ENCODE results near the gene AGPAT3.

AGPAT3 gene

DNA sequence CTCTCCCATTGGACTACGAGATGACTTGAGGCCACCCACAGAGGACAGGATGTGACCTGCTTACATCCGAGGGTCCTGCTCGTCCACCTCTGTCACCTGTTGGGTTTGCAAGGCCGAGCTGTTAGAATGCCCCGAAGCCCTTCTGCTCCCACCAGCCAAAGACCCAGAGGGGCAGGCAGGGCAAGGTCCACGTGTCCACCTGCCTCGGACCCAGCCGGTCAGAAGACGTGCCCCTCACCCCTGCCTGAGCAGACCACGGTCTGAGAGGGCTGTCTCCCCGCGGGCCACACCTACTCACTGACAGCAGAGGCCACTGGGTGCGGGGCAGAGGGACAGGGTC is 116.8 kb downstream of the AGPAT3 start:
- DNase-seq (ENCODE audit: low spot score), result no peak
- TF ChIP-seq, protein P1, sequence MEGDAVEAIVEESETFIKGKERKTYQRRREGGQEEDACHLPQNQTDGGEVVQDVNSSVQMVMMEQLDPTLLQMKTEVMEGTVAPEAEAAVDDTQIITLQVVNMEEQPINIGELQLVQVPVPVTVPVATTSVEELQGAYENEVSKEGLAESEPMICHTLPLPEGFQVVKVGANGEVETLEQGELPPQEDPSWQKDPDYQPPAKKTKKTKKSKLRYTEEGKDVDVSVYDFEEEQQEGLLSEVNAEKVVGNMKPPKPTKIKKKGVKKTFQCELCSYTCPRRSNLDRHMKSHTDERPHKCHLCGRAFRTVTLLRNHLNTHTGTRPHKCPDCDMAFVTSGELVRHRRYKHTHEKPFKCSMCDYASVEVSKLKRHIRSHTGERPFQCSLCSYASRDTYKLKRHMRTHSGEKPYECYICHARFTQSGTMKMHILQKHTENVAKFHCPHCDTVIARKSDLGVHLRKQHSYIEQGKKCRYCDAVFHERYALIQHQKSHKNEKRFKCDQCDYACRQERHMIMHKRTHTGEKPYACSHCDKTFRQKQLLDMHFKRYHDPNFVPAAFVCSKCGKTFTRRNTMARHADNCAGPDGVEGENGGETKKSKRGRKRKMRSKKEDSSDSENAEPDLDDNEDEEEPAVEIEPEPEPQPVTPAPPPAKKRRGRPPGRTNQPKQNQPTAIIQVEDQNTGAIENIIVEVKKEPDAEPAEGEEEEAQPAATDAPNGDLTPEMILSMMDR (IDR thresholded peaks at IDR 0.05; ENCODE audit: extremely low read depth, missing control alignments), result no peak

DNA sequence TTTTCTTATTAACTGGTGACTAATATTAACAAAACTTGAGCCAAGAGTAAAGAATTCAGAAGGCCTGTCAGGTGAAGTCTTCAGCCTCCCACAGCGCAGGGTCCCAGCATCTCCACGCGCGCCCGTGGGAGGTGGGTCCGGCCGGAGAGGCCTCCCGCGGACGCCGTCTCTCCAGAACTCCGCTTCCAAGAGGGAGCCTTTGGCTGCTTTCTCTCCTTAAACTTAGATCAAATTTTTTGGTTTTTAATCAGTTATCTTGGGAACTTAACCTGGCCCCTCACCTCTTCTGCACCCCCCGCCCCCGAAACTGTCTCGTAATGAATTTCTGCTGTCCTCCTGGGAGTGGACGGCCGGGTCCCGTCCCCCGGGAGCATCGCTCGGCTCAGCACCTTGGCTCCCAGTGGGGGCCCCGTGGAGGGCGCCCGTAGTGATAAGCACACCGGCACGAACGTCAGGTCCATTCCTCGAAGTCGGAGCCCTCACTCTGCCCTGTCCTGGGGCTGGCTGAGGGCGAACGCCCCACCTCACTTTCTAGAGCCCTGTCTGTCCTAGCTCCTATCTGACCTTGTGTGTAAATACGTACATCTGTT is 117.6 kb downstream of the AGPAT3 start:
- TF ChIP-seq, protein P1 (IDR thresholded peaks at IDR 0.05; ENCODE audit: extremely low read depth, missing control alignments), result no peak
- no peak for DNase-seq (ENCODE audit: low spot score)

DNA sequence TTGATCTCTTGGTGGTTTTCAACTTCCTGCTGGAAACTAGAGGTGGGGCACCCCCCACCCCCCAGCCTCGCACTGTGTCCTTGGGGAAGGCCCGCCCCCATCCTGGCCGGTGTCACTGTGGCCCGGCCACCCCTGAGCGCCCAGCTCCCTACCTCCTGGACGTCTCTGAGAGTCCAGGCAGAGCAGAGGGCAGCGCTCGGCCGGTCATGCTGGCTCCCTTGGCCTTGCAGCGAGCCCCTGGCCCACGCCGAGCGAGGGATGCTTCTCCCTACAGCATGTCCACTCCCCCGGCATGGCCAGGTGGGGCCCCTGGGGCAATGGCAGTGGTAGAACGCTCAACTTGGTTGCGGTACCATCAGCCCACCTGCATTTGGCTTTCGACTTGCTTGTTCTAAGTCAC is 118.4 kb downstream of the AGPAT3 start:
- no peak for DNase-seq (ENCODE audit: low spot score)
- TF ChIP-seq, protein P1 (IDR thresholded peaks at IDR 0.05; ENCODE audit: extremely low read depth, missing control alignments), result no peak

DNA sequence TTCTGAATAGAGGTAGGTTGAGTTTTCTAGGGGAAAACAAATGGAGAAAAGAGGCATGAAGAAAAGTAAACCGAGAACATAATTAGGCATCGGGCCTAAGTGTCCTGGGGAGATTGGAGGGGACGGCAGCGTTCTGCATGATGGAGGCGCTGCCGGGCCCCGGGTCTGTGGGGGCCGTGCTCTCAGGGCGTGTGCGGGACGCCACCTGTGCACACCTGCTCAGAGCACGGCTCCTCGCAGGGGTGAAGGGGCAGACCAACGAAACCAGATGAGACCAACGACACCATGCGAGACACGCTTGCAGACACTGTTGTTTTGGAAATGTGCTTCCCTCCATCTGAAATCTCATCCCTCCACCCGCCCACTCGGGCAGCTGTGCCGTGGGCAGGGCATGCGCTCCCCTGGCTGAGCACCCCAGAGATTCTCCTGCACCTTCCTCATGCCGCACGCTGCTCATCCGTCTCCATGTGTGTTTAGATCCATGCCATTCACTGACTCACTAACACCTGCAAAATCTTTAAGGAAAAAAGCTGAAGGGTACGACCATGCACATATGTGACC is 118.9 kb downstream of the AGPAT3 start:
- DNase-seq (ENCODE audit: low spot score), result no peak
- TF ChIP-seq, protein P1 (IDR thresholded peaks at IDR 0.05; ENCODE audit: extremely low read depth, missing control alignments), result no peak

DNA sequence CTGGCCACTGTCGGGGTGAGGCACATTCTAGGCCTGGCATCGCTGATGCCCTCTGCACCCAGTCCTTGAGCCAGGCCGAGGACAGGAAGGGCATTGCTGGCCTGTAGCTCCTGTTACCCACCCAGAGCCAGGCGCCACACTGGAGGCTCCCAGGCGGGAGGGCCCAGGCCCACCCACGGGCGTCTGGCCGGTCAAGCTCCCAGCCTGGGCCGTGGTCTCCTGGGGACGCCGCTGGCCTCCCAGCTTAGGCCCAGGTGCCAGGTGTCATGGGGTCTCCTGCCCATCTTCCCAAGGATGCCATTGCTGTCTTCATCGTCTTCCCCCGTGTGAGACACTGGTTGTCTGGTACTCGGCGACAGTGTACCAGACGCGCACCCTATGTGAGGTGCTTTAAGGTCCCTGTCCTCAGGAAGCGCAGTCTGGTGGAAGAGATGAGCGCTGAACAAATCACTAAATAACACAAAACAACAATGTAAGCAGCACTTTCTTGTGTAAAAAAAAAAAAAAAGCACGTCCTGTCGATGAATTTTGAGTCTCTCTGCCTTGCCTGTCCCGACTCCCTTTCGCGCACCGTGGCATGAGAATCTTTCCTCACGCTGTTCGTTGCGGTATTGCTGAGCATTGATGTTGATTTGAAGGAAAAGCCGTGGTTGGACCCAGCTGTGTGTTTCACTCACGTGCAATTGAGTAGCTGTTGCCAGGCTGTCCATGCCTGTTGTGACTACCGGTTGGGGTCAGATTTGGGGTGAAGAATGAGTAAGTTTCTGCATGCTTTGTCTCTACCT is 120.1 kb downstream of the AGPAT3 start:
- TF ChIP-seq, protein P1 (IDR thresholded peaks at IDR 0.05; ENCODE audit: extremely low read depth, missing control alignments), result no peak
- DNase-seq (ENCODE audit: low spot score), result no peak

DNA sequence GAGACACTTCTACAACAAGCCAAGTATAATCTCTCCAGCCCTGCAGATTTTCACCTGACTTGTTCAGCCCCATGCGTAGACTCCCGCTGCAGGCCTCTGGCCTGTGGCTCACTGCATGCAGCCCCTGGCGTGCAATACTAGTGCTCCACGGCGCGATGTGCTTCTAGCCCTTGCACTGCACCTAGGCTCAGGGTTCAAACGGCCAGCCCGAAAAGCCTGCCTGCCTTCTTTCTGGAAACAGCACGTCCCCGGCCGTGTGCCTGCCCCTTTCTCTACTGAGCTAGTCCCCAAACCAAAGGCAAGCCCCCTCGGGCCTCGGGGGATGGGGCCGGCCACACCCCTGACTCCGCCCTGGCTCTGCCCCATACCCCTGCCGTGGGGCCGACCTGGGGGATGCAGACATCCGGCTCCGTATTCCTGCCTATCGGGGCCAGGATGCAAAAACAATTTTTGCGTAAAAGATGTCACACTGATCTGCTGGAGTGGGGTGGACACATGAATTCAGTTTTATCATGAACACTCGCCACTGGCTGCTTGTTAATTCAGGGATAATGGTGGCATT is 120.7 kb downstream of the AGPAT3 start:
- TF ChIP-seq, protein P1 (IDR thresholded peaks at IDR 0.05; ENCODE audit: extremely low read depth, missing control alignments), result no peak

More for the DNA sequence above, 120.7 kb downstream of the AGPAT3 start:
- no peak for DNase-seq (ENCODE audit: low spot score)

Measured in GM20000 (cell line).